Esophagus mucosa (tissue), 1 donor: Measurements from ENCODE around the gene SRRM4. TPM values are rescaled to one million over a fixed set of nuclear protein-coding genes. Genes with fewer than 3 reads are reported as not detected.
"Not testable (repeated sequence)": the region's sequence is repeated elsewhere in the genome, so short reads cannot be mapped to it uniquely, and the experiment has no call there.

Experiments
- ATAC-seq: fragments of 200-7000 bp; cut with Tn5 transposase; one replicate; pipeline ENCODE4 v1.9.1; 2020
- total RNA-seq: library from RNA; stranded (reverse); gene quantifications from one replicate; pipeline ENCODE4 v1.2.4, GENCODE V29; 2023
- donor health status: DM: yes; HTN: yes; CAD: no.

Gene SRRM4
- total RNA-seq, 1 donor from 2014 or later = not detected

DNA sequence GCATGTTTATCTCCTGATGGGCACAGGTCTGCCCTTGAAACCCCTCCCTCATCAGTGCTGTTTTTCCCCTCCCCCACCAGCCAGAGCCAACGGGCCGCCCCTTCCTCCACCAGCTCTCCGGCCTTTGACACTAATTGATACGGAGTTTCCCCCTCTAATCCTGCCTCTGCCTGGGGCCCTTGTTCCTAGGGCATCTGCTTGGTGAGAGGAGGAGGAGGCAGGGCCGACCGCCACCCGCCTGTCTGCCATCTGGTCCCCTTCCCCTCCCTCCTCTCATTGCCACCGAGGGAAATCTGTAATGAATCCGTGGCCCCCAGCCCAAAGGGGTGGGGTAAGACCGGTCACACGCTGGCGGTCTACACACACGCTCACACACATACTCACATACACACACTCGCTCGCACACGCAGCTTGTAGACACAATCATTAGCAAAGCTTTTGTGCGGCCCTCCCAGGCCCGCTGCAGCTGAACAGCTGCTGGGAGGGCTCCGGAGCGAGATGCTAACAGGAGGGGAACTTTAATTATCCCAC is 27.4 kb downstream of the SRRM4 start:
- no peak for ATAC-seq

GRCh38 chr12:119011231-119011630 is 29.9 kb downstream of the SRRM4 start:
- no peak for ATAC-seq

- no peak for ATAC-seq
Observed at GRCh38 chr12:119012179-119012578, 30.8 kb downstream of the SRRM4 start.

- ATAC-seq = no peak
Observed at GRCh38 chr12:119013023-119013422, 31.7 kb downstream of the SRRM4 start.

GRCh38 chr12:119014368-119014767 is 33.0 kb downstream of the SRRM4 start:
- ATAC-seq = no peak

GRCh38 chr12:119016715-119017114 is 35.4 kb downstream of the SRRM4 start:
- no peak for ATAC-seq

DNA sequence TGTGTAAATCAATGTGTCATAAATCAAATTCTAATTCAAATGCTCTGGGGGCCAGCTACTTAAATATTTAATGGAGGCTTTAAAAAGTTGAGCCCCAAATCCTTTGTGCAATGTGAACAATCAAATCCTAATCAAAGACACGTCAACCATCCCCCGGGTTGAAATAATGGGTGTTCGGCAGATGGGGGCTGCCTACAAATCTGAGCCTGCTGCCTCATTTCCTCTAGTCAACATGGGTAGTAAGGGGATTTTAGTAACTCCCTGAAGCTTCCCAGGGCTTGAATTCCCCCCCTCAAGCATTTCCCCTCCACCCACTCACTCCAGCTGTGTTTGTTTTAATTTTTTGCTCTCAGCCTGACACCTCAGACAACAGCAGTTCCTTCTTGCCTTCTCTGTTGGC is 37.8 kb downstream of the SRRM4 start:
- ATAC-seq = no peak

DNA sequence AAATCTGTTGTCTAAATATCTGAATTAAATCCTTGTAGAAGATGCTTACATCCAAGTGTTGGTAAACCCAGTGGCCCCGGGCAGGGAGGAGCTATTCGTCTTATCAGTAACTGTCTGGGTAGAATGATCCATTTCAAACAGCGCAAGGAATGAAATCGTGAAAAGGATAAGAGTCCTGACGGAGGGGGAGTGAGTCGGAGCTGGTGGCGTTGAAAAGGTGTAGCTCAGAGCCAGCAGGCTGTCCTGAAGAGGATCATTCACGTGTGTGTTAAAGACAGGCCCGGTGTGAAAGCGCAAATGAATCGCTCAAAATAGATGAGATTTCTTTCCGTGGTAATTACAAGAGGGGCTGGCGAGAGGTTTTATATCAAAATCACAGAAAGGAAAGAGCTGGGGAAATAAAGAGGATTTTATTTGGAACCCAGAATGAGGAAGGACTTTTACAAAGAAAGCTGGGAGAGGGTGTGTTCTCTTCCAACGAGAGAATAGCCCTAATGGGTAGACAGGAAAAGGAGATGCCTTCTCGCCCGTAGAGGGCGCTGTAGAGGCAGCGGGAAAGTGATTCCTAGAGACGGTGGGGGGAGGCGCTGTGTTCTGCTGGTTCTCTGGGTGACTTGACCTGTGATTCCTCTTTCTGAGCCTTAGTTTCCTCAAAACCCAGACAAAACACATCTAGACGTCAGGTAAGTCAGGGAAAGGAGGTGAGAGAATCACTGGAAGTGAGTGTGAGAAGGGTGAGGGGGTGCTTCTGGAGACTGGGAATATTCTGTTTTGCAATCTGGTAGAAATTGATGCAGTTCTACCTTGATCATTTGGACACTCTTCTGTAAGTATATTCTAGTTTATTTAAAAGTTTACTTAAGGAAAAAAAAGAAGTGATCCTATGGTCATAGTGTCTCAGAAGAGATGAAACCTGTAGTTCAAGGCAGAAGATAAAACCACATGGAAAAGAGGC is 39.3 kb downstream of the SRRM4 start:
- ATAC-seq = no peak

DNA sequence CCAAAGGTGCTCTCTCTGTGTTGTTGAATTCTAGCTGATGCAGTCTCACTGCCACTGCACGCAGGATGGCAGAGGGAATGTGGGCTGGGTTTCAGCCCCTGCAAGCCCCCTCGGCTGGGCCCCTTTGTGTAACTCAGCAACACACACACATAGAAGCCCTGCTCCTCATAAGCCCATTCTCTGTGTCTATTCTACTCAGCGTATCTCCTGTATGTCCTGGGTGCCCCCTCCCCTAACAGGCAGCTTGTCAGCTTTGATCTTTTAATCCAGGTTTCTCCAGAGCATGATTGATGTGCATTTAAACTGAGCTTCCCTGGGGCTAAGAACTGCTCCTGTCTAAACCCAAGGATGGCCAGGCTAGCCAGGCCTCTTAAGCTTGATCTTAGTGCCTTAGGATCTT is 43.0 kb downstream of the SRRM4 start:
- ATAC-seq = no peak

- ATAC-seq = no peak
Observed at GRCh38 chr12:119025786-119026185, 44.4 kb downstream of the SRRM4 start.

DNA sequence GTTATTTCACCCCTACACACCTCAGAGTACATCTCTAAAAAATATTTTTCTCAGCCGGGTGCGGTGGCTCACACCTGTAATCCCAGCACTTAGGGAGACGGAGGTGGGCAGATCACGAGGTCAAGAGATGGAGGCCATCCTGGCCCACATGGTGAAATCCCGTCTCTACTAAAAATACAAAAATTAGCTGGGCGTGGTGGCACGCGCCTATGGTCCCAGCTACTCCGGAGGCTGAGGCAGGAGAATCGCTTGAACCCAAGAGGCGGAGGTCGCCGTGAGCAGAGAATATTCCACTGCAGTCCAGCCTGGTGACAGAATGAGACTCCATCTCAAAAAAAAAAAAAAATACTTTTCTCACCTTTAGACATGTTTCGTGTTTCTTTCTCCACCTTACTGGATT is 52.0 kb downstream of the SRRM4 start:
- ATAC-seq = not testable (repeated sequence)

- ATAC-seq = no peak
Observed at GRCh38 chr12:119036878-119037825, 55.8 kb downstream of the SRRM4 start.

- no peak for ATAC-seq
Observed at GRCh38 chr12:119044094-119044493, 62.8 kb downstream of the SRRM4 start.

DNA sequence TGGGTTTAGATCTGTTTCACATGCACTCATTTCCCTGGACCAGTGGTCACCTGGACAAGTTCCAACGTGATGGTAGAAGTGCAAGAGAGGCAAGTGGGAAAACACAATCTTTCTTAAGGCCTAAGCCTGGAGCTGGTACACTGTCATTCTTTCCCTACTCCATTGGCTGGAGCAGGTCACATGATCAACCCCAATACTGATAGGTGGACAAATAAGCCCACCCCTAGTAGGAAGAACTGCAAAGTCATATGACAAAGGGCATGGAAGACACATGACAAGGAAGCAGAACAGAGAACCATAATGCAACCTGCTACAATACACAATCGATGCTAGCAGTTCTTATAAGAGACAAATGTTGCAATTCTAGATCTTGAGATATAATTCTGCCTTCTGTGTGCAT is 66.3 kb downstream of the SRRM4 start:
- ATAC-seq = no peak

GRCh38 chr12:119050663-119051062 is 69.3 kb downstream of the SRRM4 start:
- no peak for ATAC-seq

DNA sequence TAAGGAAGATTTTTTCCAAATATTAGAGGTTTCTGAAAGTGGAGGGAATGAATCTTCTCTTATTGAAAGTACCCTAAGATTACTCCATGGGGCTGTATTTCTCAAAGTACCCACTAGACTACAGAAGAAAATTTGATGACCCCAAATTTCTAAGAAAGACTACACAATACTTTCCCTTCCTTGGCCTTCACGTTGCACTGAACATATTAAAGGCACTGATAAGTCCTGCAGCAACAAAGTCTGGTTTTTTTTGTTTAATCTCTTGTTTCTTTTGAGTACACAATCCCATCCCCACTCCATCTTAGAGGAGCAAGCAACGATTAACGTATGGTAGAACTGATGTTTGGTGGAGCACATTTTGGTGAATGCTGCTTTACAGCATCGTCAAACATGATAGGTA is 70.1 kb downstream of the SRRM4 start:
- ATAC-seq = no peak

GRCh38 chr12:119052001-119052400 is 70.7 kb downstream of the SRRM4 start:
- no peak for ATAC-seq

DNA sequence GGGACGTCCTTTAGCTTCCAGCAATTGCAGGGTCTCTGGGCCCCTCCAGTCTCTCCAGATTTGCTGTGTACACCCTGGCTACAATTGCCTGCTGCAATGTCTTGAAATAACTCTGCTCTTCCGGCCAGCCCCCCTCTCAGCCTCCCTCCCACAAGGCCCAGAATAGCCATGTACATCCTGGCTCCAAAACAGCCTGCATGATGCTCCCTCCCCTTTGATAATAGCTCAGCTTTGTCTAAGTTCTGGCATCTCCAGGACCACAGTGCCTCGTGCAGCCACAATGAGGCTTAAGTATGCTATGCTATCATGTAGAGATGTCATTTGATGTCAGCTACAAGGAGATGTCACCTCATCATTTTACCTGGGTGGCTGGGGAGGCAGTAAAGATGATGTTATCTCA is 74.6 kb downstream of the SRRM4 start:
- ATAC-seq = no peak

DNA sequence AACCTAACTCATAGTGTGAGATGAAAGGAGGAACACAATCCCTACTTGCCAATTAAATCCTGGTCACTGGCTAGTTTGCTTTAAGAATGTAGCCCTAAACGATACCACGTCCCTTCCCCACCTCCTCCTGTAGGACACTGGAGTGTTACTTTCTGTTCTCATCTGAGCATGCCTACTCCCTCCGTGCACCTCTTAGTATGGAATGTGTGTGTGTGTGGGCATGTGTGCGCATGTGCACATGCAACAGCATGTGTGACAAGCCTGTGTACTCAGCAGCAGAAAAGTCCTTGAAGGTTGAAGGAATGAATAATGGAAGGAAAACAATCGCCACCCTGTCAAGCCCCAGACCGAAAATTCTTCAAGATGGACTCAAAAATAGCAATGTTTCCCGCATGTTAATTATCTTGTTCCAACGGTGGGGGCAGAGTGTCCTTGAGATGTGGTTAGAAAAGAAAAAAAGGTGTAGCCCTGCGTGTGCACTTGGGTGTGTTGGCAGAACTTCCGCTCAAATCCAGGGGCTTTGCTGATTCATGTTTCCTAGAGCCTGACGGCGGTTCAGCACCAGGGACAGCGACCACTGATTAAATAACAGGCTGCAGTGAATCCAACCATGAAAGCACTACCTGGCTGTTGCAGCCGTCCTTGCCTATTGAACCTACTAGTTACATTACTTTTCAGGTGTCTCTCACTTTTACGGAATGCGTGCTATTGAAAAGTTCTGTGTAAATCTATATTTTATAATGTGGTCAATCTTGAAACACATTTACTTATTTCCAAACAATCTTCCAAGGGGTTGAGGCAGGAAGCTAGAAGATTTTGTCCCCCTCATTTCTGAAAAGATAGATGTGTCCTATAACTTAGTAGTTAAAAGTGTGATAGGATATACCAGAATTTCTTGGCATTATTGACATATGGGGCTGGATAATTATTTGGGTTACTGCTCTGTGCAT is 79.8 kb downstream of the SRRM4 start:
- peak; percentile 70 for ATAC-seq

- ATAC-seq = no peak
Observed at GRCh38 chr12:119068129-119068856, 87.0 kb downstream of the SRRM4 start.

- no peak for ATAC-seq
Observed at GRCh38 chr12:119069147-119069642, 87.9 kb downstream of the SRRM4 start.
